ENCODE data around the gene LDHA. TPM values are rescaled to one million over a fixed set of nuclear protein-coding genes. Genes with fewer than 3 reads are reported as not detected.

LDHA gene
- total RNA-seq, 1 experiment from 2014 or later: 1,441 TPM

GRCh38 chr11:18438691-18439090, 44.3 kb downstream of the LDHA start:
- H4K20me1 ChIP-seq (ENCODE audit: low read length): no peaks in the 10 kb centered on the region
- ChIA-PET CTCF (no interaction called here), POLR2A (ENCODE audit: unreplicated experiment) (no interaction called here)
- no peaks in the 10 kb centered on the region for H3K27me3 ChIP-seq (ENCODE audit: low read length)
- no peak overlapping the region for H3K27ac ChIP-seq (ENCODE audit: low read length)
- DNase-seq (no peak), ATAC-seq (no peak)
- no peaks in the 10 kb centered on the region for H3K9me2 ChIP-seq (replicated peaks; ENCODE audit: low read length)
- no peaks in the 10 kb centered on the region for H3K79me2 ChIP-seq (ENCODE audit: low read length)
- H3K9ac ChIP-seq (ENCODE audit: low read length): no peak overlapping the region
- intact Hi-C loops (cut with micrococcal nuclease): no loop called here
- H2AFZ ChIP-seq (ENCODE audit: low read length): no peak overlapping the region
- BruUV-seq (replicated peaks): no TSS peak
- H3K4me3 ChIP-seq (ENCODE audit: low read length): no peak overlapping the region
- TF ChIP-seq EZH2 (IDR thresholded peaks at IDR 0.05; ENCODE audit: low read length, unreplicated experiment): no peak
- TF ChIP-seq CTCF (conservative IDR thresholded peaks at IDR 0.05; ENCODE audit: low read depth, low read length): no peak
- no peak for TF ChIP-seq EZH2phosphoT487 (IDR thresholded peaks at IDR 0.05; ENCODE audit: borderline replicate concordance, low read length)
- no peak overlapping the region for H3K4me2 ChIP-seq (ENCODE audit: low read length)
- H3K36me3 ChIP-seq (ENCODE audit: low read depth, low read length): no peaks in the 10 kb centered on the region
- no peaks in the 10 kb centered on the region for H3K4me1 ChIP-seq (ENCODE audit: insufficient read depth, low read length)
- H3K9me3 ChIP-seq (ENCODE audit: low read length): no peaks in the 10 kb centered on the region
- H3F3A ChIP-seq (ENCODE audit: low read length, unreplicated experiment): no peaks in the 10 kb centered on the region

DNA sequence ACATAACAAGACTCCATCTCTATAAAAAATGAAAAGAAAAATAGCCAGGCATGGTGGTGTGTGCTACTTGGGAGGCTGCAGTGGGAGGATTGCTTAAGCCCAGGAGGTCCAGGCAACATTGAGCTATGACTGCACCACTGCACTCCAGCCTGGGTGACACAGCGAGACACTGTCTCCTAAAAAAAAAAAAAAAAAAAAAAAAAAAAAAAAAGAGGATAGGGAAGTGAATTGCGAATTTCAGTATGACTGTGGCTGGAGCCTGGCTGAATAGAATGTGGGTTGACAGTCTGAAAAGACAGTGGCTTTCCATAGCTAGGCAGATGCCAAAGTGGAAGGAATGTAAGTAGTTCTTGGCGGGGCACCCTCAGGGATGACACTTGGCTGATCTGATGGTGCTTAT, 54.9 kb downstream of the LDHA start:
- CTCF ChIA-PET: no interaction called here
- POLR2A ChIA-PET (ENCODE audit: unreplicated experiment): no interaction called here
- intact Hi-C loops (cut with micrococcal nuclease): no loop called here

More for the DNA sequence above, 54.9 kb downstream of the LDHA start:
- TF ChIP-seq CTCF (conservative IDR thresholded peaks at IDR 0.05; ENCODE audit: low read depth, low read length) (no peak), EZH2phosphoT487 (IDR thresholded peaks at IDR 0.05; ENCODE audit: borderline replicate concordance, low read length) (no peak), EZH2 (IDR thresholded peaks at IDR 0.05; ENCODE audit: low read length, unreplicated experiment) (no peak)
- Histone ChIP-seq H3K9ac (ENCODE audit: low read length) (no peak overlapping the region), H3K9me3 (ENCODE audit: low read length) (no peaks in the 10 kb centered on the region), H3K27ac (ENCODE audit: low read length) (no peak overlapping the region), H3K79me2 (ENCODE audit: low read length) (no peaks in the 10 kb centered on the region), H3K36me3 (ENCODE audit: low read depth, low read length) (no peaks in the 10 kb centered on the region), H3F3A (ENCODE audit: low read length, unreplicated experiment) (no peaks in the 10 kb centered on the region), H3K9me2 (replicated peaks; ENCODE audit: low read length) (no peaks in the 10 kb centered on the region), H3K4me2 (ENCODE audit: low read length) (no peak overlapping the region), H3K4me1 (ENCODE audit: insufficient read depth, low read length) (peaks cover 6% of the 10 kb centered on the region; the same call in 1 of the 2 replicates), H3K27me3 (ENCODE audit: low read length) (no peaks in the 10 kb centered on the region), H2AFZ (ENCODE audit: low read length) (no peak overlapping the region), H4K20me1 (ENCODE audit: low read length) (no peaks in the 10 kb centered on the region), H3K4me3 (ENCODE audit: low read length) (no peak overlapping the region)
- DNase-seq: no peak
- BruUV-seq (replicated peaks): no TSS peak
- no peak for ATAC-seq
